ENCODE results near the gene RNF215. TPM values are rescaled to one million over a fixed set of nuclear protein-coding genes. Genes with fewer than 3 reads are reported as not detected.

Gene RNF215
- total RNA-seq, 2 donors from 2014 or later: 5.6 to 7.5 TPM

DNA sequence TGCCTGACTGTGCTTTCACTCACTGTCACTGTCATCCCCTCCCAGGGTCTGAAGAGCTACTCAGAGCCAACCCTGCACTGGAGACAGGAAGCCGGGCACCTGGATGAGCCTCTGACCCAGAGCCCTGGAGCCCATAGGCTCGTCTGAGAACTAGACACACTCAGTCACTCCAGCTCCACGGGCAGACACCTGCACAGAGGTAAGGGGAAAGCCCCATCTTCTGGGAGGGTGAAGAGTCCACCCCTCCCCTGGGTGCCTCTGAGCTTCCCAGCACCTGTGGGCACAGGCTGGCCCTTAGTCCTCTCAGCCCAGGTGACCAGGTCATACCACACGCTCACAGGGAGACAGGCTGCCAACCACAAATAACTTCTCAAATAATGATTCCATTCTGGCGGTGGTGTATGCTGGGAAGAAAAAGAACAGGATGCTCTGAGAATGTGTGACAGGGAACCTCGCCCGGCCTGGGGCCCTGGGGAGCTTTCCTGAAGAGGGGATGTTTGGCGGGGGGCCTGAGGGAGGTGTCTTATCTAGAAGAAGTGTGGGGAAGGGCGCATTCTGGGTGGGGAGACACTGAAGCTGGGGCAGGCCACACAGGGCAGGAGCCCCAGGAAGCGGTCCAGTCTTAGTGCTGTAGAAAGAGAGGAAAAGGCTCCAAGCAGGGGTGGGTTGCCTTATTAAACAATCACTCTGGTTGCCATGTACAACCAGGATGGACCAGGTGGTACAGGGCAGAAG is 25.1 kb downstream of the RNF215 start:
- no peak for DNase-seq (ENCODE audit: low spot score)
- no peak overlapping the region for H3K27ac ChIP-seq

DNA sequence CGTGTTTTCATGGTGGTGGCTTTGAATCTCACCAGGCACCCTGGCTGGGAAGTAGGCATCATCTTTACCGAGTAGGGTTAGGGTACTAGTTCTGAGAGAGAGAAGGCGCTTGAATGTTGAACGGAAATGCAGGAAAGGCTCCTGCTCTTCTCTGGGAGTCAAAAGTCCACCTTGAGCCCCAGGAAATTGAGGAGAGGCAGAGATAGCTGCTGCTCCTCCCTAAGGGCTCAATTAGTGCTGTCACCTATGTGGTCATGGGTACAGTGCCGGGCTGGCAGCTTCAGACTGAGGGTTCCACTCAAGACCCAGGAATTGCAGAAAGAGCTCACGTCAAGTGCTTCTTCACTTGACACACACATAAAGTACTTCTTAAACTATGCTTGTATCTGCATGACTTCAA is 28.7 kb downstream of the RNF215 start:
- H3K4me1 ChIP-seq: peaks cover 0 to 27% of the 10 kb centered on the region in 2 donors
- H3K4me3 ChIP-seq: no peak overlapping the region
- no peak for DNase-seq (ENCODE audit: low spot score)
- H3K9me3 ChIP-seq: no peaks in the 10 kb centered on the region
- H3K36me3 ChIP-seq: no peaks in the 10 kb centered on the region
- TF ChIP-seq, protein P1, sequence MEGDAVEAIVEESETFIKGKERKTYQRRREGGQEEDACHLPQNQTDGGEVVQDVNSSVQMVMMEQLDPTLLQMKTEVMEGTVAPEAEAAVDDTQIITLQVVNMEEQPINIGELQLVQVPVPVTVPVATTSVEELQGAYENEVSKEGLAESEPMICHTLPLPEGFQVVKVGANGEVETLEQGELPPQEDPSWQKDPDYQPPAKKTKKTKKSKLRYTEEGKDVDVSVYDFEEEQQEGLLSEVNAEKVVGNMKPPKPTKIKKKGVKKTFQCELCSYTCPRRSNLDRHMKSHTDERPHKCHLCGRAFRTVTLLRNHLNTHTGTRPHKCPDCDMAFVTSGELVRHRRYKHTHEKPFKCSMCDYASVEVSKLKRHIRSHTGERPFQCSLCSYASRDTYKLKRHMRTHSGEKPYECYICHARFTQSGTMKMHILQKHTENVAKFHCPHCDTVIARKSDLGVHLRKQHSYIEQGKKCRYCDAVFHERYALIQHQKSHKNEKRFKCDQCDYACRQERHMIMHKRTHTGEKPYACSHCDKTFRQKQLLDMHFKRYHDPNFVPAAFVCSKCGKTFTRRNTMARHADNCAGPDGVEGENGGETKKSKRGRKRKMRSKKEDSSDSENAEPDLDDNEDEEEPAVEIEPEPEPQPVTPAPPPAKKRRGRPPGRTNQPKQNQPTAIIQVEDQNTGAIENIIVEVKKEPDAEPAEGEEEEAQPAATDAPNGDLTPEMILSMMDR (IDR thresholded peaks at IDR 0.05): no peak
- H3K27me3 ChIP-seq: no peaks in the 10 kb centered on the region
- no peak overlapping the region for H3K27ac ChIP-seq

More for the DNA sequence above, 25.1 kb downstream of the RNF215 start:
- TF ChIP-seq, protein P1 (IDR thresholded peaks at IDR 0.05): no peak
- H3K27me3 ChIP-seq: no peaks in the 10 kb centered on the region
- no peaks in the 10 kb centered on the region for H3K36me3 ChIP-seq
- H3K4me3 ChIP-seq: no peak overlapping the region
- no peaks in the 10 kb centered on the region for H3K9me3 ChIP-seq
- no peaks in the 10 kb centered on the region for H3K4me1 ChIP-seq

DNA sequence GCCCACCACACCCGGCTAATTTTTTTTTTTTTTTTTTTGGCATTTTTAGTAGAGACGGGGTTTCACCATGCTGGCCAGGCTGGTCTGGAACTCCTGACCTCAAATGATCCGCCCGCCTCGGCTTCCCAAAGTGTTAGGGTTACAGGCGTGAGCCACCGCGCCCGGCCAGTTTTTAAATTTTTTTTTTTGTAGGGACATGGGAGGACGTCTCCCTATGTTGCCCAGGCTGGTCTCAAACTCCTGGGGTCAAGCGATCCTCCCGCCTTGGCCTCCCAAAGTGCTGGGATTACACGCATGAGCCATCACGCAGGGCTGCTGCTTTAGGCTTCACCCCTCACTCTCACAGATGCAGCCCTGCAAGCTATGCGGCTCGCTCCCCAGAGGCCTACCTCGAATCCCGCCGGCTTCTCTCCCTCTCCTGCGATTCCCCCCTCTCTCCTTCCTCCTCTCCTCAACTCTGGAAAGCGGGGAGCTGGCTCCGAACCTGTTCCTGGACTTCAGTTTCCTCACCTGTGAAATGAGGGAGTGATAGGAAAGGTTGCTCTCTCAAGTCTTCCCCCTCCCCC is 29.5 kb downstream of the RNF215 start:
- Histone ChIP-seq H3K4me1 (peaks cover 0 to 28% of the 10 kb centered on the region in 2 donors), H3K27ac (no peak overlapping the region), H3K27me3 (no peaks in the 10 kb centered on the region), H3K4me3 (peak overlapping the region in 1 of 2 donors; percentile 90), H3K9me3 (no peaks in the 10 kb centered on the region), H3K36me3 (peaks cover 3% of the 10 kb centered on the region)
- TF ChIP-seq, protein P1 (IDR thresholded peaks at IDR 0.05): no peak
- DNase-seq (ENCODE audit: low spot score): no peak

DNA sequence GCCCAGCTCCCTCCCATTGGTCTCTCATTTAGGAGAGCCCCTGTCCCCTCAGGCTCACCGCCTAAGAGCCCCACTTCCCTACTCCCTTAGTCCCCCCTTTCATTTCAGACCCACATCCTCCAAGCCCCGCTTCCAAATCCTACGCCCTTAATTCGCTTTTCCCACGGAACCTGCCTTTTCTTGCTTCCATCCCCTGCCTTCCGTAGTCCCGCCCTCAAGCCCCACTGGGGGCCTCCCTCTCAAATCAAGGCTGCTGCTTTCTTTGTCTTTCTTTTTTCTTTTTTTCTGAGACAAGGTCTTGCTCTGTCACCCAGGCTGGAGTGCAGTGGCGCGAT is 30.0 kb downstream of the RNF215 start:
- peak overlapping the region; percentile 90 for H3K4me3 ChIP-seq
- peaks cover 0 to 28% of the 10 kb centered on the region in 2 donors for H3K4me1 ChIP-seq
- H3K9me3 ChIP-seq: no peaks in the 10 kb centered on the region
- DNase-seq (ENCODE audit: low spot score): no peak
- peak overlapping the region; percentile 97 to 98 for H3K27ac ChIP-seq
- TF ChIP-seq, protein P1 (IDR thresholded peaks at IDR 0.05): no peak
- peaks cover 8% of the 10 kb centered on the region for H3K36me3 ChIP-seq
- H3K27me3 ChIP-seq: no peaks in the 10 kb centered on the region

DNA sequence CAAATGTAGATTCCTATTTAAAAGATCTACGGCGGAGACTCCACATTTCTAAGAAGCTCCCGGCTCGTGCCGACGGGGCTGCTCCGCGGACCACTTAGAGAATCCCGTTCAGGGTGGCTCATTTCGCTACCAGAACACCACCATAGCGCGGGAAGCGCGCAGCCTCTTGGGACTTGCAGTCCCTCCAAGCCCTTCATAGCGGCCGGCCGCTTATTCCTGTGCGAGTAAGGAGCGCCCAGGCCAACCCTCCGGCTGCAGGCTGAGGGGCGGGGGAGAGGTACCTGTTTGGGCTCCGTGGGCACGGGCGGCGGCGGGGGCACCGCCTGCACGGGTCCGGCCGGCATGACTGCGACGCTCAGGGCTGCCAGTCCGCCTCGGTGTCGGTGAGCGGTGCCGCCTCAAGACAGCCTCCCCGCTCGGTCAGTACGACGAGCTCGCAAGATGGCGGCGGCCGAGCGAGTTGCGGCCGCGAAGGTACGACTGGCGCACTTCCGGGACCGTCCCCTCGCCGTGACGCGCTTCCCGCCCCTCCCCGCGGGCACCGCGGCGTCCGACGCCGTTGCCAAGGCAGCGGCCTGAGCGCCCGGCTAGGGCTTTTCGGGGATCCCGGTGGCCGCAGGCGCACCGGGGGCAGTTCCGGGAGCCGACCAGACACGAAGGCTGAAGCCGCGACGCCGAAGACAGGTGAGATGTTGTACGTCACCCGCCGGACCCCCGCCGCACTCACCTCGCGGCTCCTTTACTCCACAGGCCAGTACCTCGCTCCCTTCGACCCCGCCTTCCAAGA is 30.6 kb downstream of the RNF215 start, which contains the start of the genes CCDC157 and SF3A1:
TSS of gene CCDC157 (plus strand) at position 559 of the 787 bp plus-strand sequence. CDS start 8,994 bp downstream, outside the sequence.
TSS of gene SF3A1 (minus strand) at position 446 of the 787 bp plus-strand sequence. CDS start at position 344, 102 bp downstream.
- H3K27ac ChIP-seq: peak within 1 kb of the TSS; percentile 97 to 98
- peaks cover 14% of the 10 kb centered on the region for H3K36me3 ChIP-seq
- H3K4me1 ChIP-seq: peaks cover 0 to 28% of the 10 kb centered on the region in 2 donors
- H3K27me3 ChIP-seq: no peaks in the 10 kb centered on the region
- peak; percentile 85 for DNase-seq (ENCODE audit: low spot score)
- TF ChIP-seq, protein P1 (IDR thresholded peaks at IDR 0.05): peak in 1 of 2 donors; percentile 21
- no peaks in the 10 kb centered on the region for H3K9me3 ChIP-seq
- peak within 1 kb of the TSS; percentile 90 for H3K4me3 ChIP-seq
